CD1c-positive myeloid dendritic cell (primary cell): Measurements from ENCODE around the gene ZC3H11A.
"Not testable (repeated sequence)": the region's sequence is repeated elsewhere in the genome, so short reads cannot be mapped to it uniquely, and the experiment has no call there.

ENCODE experiments used
- DNase-seq: peaks from one replicate; pipeline ENCODE4 v3.0.0-alpha.2; 2016; ENCODE audit errors: extremely low spot score

The ZC3H11A gene

DNA sequence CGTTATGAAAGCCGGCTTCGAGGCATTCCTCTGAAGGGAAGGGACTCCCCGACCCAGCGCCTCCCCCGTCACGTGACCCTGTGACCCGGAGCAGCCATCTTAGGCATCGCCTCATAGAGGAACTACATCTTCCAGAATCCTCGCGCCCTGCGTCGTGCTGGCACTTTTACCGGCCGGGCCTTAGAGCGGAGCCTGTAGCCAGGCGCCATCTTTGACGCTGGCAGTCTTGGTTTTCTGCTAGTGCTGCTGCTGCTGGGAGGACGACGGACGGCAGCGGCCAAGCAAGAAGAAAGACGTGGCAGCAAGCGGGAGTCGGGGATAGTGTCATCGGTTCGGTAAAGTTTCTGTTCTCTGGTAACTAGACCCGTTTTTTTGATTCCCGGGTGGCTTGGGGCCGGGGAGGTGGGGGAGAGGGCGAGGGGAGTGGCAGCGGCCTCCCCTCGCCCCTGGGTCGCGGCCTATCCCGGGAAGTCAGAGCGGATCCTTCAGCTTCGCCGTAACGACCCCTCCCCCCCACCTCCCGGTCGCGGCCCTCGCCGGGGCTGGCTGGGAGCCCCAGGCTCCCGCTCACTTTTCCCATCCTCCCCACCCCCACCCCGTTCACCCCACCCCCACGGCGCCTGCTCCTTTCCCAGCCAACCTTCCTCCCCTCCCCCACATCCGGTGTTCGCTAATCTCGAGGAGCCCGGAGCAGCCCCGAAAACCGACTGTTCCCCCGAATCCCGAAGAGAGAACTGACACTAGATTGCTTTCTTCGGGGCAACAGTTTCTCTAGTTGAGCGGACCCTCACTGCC, at the start of gene ZC3H11A, which contains the start of gene ZBED6:
Gene ZC3H11A (plus strand): TSS at position 183 of the 795 bp plus-strand sequence. CDS start 21,448 bp downstream, outside the sequence.
Gene ZBED6 (plus strand): TSS at position 183 of the 795 bp plus-strand sequence. CDS start 1,900 bp downstream, outside the sequence.
- peak; percentile 100 for DNase-seq

DNA sequence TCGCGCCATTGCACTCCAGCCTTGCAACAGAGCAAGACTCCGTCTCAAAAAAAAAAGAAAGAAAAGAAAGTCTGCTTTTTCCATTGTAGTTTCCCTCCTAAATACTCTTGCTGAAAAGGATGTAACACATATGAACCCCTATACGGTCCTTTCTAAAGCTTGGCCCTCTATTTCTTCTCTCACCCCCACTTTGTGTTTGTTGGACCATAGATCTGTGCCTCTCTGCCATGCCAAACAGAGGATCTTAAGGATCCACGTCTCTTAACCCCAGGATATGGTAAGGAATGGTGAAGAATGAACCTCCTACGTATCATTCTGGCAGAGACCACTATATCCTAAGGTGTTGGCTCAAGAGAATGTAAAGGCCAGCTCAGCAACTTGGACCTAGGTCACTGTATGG, 49.1 kb upstream of the ZC3H11A start:
- DNase-seq = no peak

DNA sequence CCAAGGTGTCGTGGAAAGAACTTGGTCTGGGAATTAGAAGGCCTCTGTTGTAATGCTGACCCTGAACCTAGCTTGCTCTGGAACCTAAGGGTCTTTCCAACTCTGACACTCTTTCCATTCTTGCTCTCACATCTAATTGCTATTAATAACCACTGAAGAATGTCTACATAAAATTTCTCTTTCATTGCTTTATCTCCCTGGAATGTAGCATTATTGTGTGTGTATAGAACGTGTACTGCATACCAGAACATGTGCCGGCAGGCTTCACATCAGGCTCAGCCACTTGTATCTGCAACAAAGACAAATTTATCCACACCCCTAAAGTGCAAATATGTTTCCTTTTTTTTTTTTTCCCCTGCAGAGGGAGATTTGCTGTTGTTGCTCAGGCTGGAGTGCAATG, 44.4 kb upstream of the ZC3H11A start:
- DNase-seq = no peak

DNA sequence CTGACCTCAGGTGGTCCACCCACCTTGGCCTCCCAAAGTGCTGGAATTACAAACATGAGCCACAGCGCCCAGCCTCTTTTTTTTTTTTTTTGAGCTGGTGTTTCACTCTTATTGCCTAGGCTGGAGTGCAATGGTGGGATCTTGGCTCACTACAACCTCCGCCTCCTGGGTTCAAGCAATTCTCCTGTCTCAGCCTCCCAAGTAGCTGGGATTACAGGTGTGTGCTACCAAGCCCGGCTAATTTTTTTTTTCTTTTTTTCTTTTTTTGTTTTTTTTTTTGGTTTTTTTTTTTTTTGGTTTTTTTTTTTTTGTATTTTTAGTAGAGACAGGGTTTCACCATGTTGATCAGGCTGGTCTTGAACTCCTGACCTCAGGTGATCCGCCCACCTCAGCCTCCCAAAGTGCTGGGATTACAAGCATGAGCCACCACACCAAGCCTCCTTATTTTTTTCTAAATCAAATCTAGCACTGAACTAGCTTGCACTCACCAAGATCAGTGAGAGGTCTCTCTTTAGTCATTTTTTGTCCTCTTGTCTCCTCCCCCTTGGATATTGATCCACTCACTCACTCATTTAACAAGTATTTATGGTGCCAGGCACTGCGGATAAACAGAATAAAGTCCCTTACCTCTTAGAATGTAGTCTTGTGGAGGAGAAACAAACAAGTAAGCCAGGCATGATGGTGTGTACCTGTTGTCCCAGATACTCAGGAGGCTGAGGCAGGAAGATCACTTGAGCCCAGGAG, 43.6 kb upstream of the ZC3H11A start:
- not testable (repeated sequence) for DNase-seq

DNA sequence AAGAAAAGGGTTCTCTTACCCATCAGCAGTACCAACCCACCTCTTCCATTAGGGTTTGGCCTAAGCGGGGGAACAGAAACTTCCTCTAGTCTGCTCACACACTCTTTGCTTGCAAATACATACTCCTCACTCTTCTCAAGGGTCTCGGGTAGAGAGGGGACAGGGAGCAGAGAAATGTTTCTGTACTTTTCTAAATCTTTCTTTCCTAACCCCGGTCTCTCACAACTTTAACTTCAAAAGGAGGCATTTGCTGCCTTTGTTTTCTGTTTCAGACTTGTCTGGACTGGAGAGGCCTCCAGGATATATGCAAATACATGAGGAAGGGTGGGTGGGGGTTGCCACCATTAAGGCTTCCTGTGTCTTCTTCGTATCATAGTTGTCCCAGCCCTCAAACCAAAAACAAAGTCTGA, 41.0 kb upstream of the ZC3H11A start:
- DNase-seq = no peak

DNA sequence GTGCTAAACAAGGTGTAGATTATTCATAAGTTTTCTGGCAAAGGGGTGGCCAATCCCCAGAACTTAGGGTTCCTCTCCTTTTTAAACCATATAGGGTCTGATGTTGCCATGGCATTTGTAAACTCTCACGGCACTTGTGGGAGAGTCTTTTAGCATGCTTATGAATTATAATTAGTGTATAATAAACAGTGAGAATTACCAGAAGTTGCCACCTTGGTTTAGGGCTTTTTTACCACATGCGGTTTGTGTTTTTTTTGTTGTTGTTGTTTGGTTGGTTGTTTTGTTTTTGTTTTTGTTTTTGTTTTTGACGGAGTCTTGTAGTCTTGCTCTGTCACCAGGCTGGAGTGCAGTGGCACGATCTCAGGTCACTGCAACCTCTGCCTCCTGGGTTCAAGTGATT, 39.4 kb upstream of the ZC3H11A start:
- DNase-seq = no peak

- not testable (repeated sequence) for DNase-seq
Observed at GRCh38 chr1:203758749-203759148, 36.7 kb upstream of the ZC3H11A start.

- DNase-seq = no peak
Observed at GRCh38 chr1:203760506-203760905, 34.9 kb upstream of the ZC3H11A start.

GRCh38 chr1:203761958-203762357, 33.5 kb upstream of the ZC3H11A start:
- DNase-seq = not testable (repeated sequence)

- DNase-seq = no peak
Observed at GRCh38 chr1:203763505-203763904, 31.9 kb upstream of the ZC3H11A start.

- DNase-seq = no peak
Observed at GRCh38 chr1:203764105-203765028, 31.1 kb upstream of the ZC3H11A start.

GRCh38 chr1:203765029-203765837, 30.2 kb upstream of the ZC3H11A start, which contains the start of gene LAX1:
LAX1 (plus strand) TSS chr1:203765183; CDS start chr1:203765566, 383 bp downstream.
- peak; percentile 60 for DNase-seq

DNA sequence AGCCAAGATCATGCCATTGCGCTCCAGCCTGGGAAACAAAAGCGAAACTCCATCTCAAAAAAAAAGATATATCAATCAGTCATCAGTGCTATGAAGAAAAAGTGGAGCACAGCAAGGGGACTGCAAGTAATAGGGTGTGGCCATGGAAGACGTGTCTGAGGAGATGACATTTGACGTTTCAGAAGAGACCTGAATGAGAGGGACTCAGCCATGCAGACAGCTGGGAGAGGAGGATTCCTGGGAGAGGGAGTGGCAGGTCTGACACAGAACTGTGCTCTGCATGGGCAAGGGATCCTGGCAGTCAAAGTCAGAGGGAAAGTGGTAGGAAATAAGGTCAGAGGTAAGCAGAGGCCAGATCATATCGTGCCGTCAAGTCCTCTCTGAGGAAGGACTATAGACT, 27.2 kb upstream of the ZC3H11A start:
- no peak for DNase-seq

DNA sequence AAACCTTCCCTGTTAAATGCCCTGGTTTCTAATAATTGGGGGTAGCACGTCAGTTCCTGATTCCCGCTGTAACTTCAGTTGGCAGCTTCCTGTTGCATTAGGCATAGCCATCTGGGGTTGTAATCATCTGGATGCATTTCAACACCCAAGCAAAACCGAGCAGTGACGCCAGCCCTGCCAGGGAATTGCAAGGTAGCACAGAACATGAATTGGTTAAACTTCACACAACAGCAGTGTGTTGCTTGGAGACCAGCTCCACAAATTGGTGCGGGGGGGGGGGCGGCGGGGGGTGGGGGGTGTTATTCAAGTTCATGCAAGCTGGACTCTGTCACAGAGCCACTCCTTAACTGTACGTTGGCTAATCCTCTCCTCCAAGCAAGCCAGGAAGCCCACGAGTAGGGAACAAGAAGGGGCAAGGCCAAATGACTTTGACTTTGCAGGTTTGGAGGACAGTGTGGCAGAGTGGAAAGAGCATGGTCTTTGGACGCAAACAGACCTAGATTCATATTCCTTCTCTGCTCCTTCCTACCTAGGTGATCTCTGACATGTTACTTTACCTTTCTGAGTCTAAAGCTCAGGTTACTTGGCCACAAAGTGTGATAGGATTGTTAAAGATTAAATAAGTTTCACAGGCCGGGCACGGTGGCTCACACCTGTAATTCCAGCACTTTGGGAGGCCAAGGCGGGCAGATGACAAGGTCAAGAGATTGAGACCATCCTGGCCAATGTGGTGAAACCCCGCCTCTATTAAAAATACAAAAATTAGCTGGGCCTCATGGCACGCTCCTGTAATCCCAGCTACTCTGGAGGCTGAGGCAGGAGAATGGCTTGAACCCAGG, 25.7 kb upstream of the ZC3H11A start:
- DNase-seq = peak; percentile 86

DNA sequence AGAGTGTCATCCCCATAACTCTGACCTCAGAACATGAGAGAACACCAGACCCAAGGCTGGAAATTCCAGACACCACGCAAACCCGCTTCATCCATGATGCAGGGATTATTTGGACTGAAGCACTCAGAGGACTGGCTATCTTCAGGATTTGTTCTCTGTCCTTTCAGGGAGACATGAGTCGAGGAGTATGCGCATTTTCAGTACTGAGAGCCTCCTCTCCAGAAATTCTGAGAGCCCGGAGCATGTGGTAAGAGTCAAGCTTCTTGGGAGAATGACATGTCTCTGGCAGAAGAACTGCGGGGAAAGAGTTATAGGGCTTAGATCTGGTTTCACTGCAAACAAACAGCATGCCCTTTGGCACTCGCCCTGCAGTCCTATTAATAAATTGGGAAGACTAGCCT, 23.5 kb upstream of the ZC3H11A start:
- DNase-seq = no peak

- no peak for DNase-seq
Observed at GRCh38 chr1:203772836-203773235, 22.6 kb upstream of the ZC3H11A start.

DNA sequence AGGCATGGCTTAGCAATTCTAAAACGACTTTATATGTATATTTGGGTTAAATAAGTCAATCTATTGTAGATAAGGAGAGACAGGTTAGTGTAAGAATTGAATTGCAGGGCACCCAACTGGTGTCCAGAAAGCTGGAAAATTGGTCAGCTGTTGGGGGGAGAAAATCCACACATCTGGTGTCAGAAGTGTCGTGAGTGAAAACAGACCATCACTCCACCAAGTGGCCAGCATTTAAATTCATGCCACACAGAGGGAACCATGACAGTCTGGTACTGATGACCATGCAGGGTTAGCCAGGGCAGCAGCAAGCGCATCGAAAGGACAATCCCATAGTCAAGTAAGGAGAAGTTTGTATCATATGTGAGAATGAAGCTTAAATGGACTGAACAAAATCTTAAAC, 18.8 kb upstream of the ZC3H11A start:
- no peak for DNase-seq

DNA sequence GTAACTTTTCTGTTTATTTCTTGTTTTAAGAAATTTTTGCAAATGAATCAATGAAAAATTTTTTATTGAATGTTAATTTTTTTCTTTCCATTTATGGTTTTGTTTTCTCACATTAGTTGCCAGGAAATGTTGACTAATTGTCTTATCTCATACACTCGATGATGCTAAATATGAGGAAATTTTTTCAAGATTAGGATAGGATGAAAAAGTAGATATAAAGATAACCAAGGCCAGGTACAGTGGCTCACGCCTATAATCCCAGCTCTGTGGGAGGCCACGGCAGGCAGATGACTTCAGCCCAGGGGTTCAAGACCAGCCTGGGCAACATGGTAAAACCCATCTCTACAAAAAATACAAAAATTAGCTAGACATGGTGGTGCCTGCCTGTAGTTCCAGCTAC, 17.8 kb upstream of the ZC3H11A start:
- no peak for DNase-seq

DNA sequence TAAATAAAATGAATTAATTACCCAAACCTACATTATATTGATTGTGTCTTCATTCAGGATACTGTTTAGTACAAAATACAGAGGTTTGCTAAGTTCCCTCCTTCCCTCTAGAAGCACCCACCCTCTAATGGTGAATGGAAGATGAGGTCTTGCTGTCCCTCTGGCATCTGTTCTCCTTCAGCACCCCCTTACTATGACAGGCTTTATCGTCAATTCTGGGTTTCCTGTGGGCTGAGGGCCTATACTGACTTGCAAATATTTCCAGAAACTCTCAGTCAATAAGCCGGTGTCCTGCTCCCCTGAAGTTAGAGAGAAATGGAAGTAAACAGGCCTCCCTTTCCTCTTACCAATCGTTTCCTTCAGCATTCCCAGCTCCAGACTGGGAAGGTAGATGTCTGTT, 17.3 kb upstream of the ZC3H11A start:
- DNase-seq = no peak

DNA sequence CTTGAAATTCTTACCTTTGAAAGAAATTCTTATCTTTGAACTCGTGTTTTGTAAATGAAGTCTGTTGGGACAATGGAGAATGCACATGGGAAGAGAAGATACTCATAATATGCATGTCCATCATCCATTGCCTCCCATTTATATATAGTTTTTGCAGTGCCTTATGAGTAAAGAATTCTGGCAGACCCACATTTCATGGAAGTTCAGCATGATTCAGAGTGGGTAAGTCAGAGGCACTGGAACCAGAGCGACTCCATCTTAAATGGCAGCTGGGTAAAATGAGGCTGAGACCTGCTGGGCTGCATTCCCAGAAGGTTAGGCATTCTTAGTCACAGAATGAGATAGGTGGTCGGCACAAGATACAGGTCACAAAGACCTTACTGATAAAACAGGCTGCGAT, 16.6 kb upstream of the ZC3H11A start:
- no peak for DNase-seq
